T-cell (primary cell): ENCODE measurements around the gene COL10A1. TPM values are rescaled to one million over a fixed set of nuclear protein-coding genes. Genes with fewer than 3 reads are reported as not detected.

Experiments
- ATAC-seq, 4 experiments: fragments of 200-7000 bp in 3 of 4; fragments of 150-1000 bp in 1 of 4; cut with Tn5 transposase; replicated peaks in 1 of 4; 1 replicate in 3 of 4; 2 replicates in 1 of 4; pipeline ENCODE4 v1.10.0; 2021; ENCODE audit warnings: moderate library complexity in 3 of 4, mild to moderate bottlenecking in 2 of 4, moderate number of reproducible peaks in 1 of 4
- CTCF ChIA-PET, 2 donors: fragments of 300-600 bp; sonication (Branson Sonifier 250); formaldehyde crosslinking; loops; one replicate each; lab custom pipeline; 2022; ENCODE audit warnings: antibody characterized with exemption in 2 of 2; lab: Charles Lee
- POLR2A ChIA-PET, 2 donors: fragments of 300-600 bp; sonication (Branson Sonifier 250); formaldehyde crosslinking; loops; one replicate each; lab custom pipeline; 2022; ENCODE audit warnings: antibody characterized with exemption in 2 of 2; lab: Charles Lee
- DNase-seq, 35 experiments: peaks; one replicate each; pipeline versions ENCODE4 v3.0.0 to v3.0.0-alpha.2; 2013 to 2023
- H3K27ac ChIP-seq: one replicate; pipeline ENCODE4 v1.5.1; 2013; ENCODE audit warnings: low read length
- H3K27me3 ChIP-seq, 2 experiments: replicated peaks in 1 of 2; 1 replicate in 1 of 2; 2 replicates in 1 of 2; pipeline versions ENCODE4 v1.6.1 to v1.7.0; 2013; ENCODE audit warnings: low read length in 1 of 2, mixed read lengths in 1 of 2; ENCODE audit not compliant: control insufficient read depth in 2 of 2, insufficient read depth in 2 of 2; ENCODE audit errors: extremely low read depth in 1 of 2
- H3K36me3 ChIP-seq, 2 donors: 1 replicate in 1 of 2; 2 replicates in 1 of 2; pipeline versions ENCODE4 v1.6.1 to v1.7.0; 2013; ENCODE audit warnings: low read length in 1 of 2; ENCODE audit not compliant: control insufficient read depth in 2 of 2, insufficient read depth in 1 of 2; ENCODE audit errors: extremely low read depth in 1 of 2
- H3K4me1 ChIP-seq, 2 experiments: 1 replicate in 1 of 2; 2 replicates in 1 of 2; pipeline versions ENCODE4 v1.6.1 to v1.7.0; 2013; ENCODE audit warnings: low read length in 2 of 2, mixed read lengths in 1 of 2; ENCODE audit not compliant: insufficient read depth in 2 of 2, control insufficient read depth in 1 of 2; ENCODE audit errors: extremely low read depth in 1 of 2
- H3K4me3 ChIP-seq, 2 donors: 1 replicate in 1 of 2; 2 replicates in 1 of 2; pipeline versions ENCODE4 v1.5.1 to v1.7.0; 2013; ENCODE audit warnings: mild to moderate bottlenecking in 2 of 2, low read length in 1 of 2, moderate library complexity in 1 of 2; ENCODE audit not compliant: control insufficient read depth in 1 of 2; ENCODE audit errors: extremely low read depth in 1 of 2
- H3K9me3 ChIP-seq: 2 replicates; pipeline ENCODE4 v1.7.0; 2013
- H3K27ac Mint-ChIP-seq, 2 donors: one replicate each; pipeline ENCODE4 v1.8.0; 2020 to 2021; ENCODE audit warnings: mild to moderate bottlenecking in 2 of 2, mixed read lengths in 2 of 2
- H3K27me3 Mint-ChIP-seq, 2 donors: one replicate each; pipeline ENCODE4 v1.8.0; 2021 to 2022; ENCODE audit warnings: mixed read lengths in 2 of 2
- H3K36me3 Mint-ChIP-seq: one replicate; pipeline ENCODE4 v1.8.0; 2021; ENCODE audit warnings: mixed read lengths
- H3K4me1 Mint-ChIP-seq, 3 donors: one replicate each; pipeline ENCODE4 v1.8.0; 2020 to 2022; ENCODE audit warnings: mixed read lengths in 3 of 3, mild to moderate bottlenecking in 1 of 3
- H3K4me3 Mint-ChIP-seq, 3 donors: one replicate each; pipeline ENCODE4 v1.8.0; 2020 to 2022; ENCODE audit warnings: mild to moderate bottlenecking in 3 of 3, mixed read lengths in 3 of 3, moderate library complexity in 3 of 3
- H3K9me3 Mint-ChIP-seq, 3 donors: one replicate each; pipeline ENCODE4 v1.8.0; 2020 to 2022; ENCODE audit warnings: mixed read lengths in 3 of 3
- WGBS: methylation state at CpG from one replicate; pipeline ENCODE4 v1.1.5; 2013; ENCODE audit warnings: missing lambda C conversion rate; ENCODE audit not compliant: insufficient coverage; 5-methylcytosine and 5-hydroxymethylcytosine counted together
- total RNA-seq, 35 experiments: library from RNA in 6 of 35; stranded (reverse) in 6 of 35; fragments of 120-200 nt in 1 of 35; gene quantifications; one replicate each; pipeline versions ENCODE4 v1.2.1 to v1.2.4 and lab custom pipeline; 2013 to 2026

COL10A1 gene
- total RNA-seq, 5 donors from 2014 or later (not counting 1 experiment from before 2014, with no cell fraction given): not detected

- DNase-seq (no peak), ATAC-seq (no peak)
- Histone ChIP-seq H3K4me3 (no peak overlapping the region), H3K4me1 (no peaks in the 10 kb centered on the region), H3K9me3 (no peaks in the 10 kb centered on the region), H3K36me3 (peaks cover 6 to 65% of the 10 kb centered on the region in 2 donors), H3K27ac (no peak overlapping the region), H3K27me3 (no peaks in the 10 kb centered on the region)
- H3K27ac Mint-ChIP-seq: no peak overlapping the region
- no peaks in the 10 kb centered on the region for H3K27me3 Mint-ChIP-seq
- H3K4me3 Mint-ChIP-seq: no peak overlapping the region
- ChIA-PET CTCF (interaction anchor here in 1 of 2 donors (0.6 to 1.3 kb wide), 2 partner anchors 9 to 12 kb away, joined by 3 to 5 read pairs; no protein-coding TSS in a partner anchor), POLR2A (no interaction called here)
- H3K4me1 Mint-ChIP-seq: peaks cover 3 to 22% (median 8%) of the 10 kb centered on the region in 3 donors
- no peaks in the 10 kb centered on the region for H3K9me3 Mint-ChIP-seq
- H3K36me3 Mint-ChIP-seq: peaks cover 66% of the 10 kb centered on the region
- no CpG with 5 or more reads among the region's 2 CpGs for WGBS
Measured at GRCh38 chr6:116113386-116113785, 12.5 kb downstream of the COL10A1 start.

GRCh38 chr6:116111552-116112528, 14.1 kb downstream of the COL10A1 start:
- POLR2A ChIA-PET: no interaction called here
- ATAC-seq: no peak
- Histone ChIP-seq H3K9me3 (no peaks in the 10 kb centered on the region), H3K36me3 (peaks cover 6 to 68% of the 10 kb centered on the region in 2 donors), H3K27me3 (no peaks in the 10 kb centered on the region), H3K27ac (no peak overlapping the region), H3K4me3 (no peak overlapping the region), H3K4me1 (no peaks in the 10 kb centered on the region)
- H3K27ac Mint-ChIP-seq: no peak overlapping the region
- H3K36me3 Mint-ChIP-seq: peaks cover 70% of the 10 kb centered on the region
- H3K4me1 Mint-ChIP-seq: peaks cover 4 to 24% (median 8%) of the 10 kb centered on the region in 3 donors
- no peaks in the 10 kb centered on the region for H3K27me3 Mint-ChIP-seq
- CTCF ChIA-PET: interaction anchor here (0.9 to 1.4 kb wide), 7 partner anchors 9 to 100 kb away, joined by 3 to 7 read pairs (median 4); partner anchors contain the start of gene NT5DC1 (in 1 of the 2)
- WGBS: 93% methylated on average over 2 of the region's 5 CpGs
- H3K9me3 Mint-ChIP-seq: no peaks in the 10 kb centered on the region
- peak in 5 of 35 experiments; percentile 6 to 31 (median 13) for DNase-seq
- no peak overlapping the region for H3K4me3 Mint-ChIP-seq

- Mint-ChIP-seq H3K36me3 (peaks cover 64% of the 10 kb centered on the region), H3K27me3 (no peaks in the 10 kb centered on the region), H3K4me1 (peaks cover 29 to 55% (median 32%) of the 10 kb centered on the region in 3 donors), H3K9me3 (no peaks in the 10 kb centered on the region), H3K27ac (no peak overlapping the region), H3K4me3 (no peak overlapping the region)
- H3K36me3 ChIP-seq: peaks cover 5 to 55% of the 10 kb centered on the region in 2 donors
- no CpG with 5 or more reads among the region's 1 CpG for WGBS
- no peak overlapping the region for H3K27ac ChIP-seq
- ChIA-PET CTCF (interaction anchor here (0.8 to 1.2 kb wide), 2 partner anchors 13 to 109 kb away, joined by 3 to 4 read pairs; no protein-coding TSS in a partner anchor), POLR2A (no interaction called here)
- ATAC-seq (no peak), DNase-seq (no peak)
- no peaks in the 10 kb centered on the region for H3K27me3 ChIP-seq
- no peak overlapping the region for H3K4me3 ChIP-seq
- H3K9me3 ChIP-seq: no peaks in the 10 kb centered on the region
- H3K4me1 ChIP-seq: no peaks in the 10 kb centered on the region
Measured at GRCh38 chr6:116108836-116109235, 17.1 kb downstream of the COL10A1 start.

- Histone ChIP-seq H3K27ac (no peak overlapping the region), H3K9me3 (no peaks in the 10 kb centered on the region), H3K27me3 (no peaks in the 10 kb centered on the region), H3K4me1 (peaks cover 3 to 17% of the 10 kb centered on the region in 2 experiments), H3K4me3 (no peak overlapping the region), H3K36me3 (peaks cover 0 to 34% of the 10 kb centered on the region in 2 donors)
- no peak for DNase-seq
- H3K9me3 Mint-ChIP-seq: no peaks in the 10 kb centered on the region
- no peak overlapping the region for H3K4me3 Mint-ChIP-seq
- H3K36me3 Mint-ChIP-seq: peaks cover 48% of the 10 kb centered on the region
- WGBS: no CpG with 5 or more reads among the region's 1 CpG
- ChIA-PET CTCF (interaction anchor here (0.6 to 1.1 kb wide), 4 partner anchors 9 to 357 kb away, joined by 3 read pairs; no protein-coding TSS in a partner anchor), POLR2A (no interaction called here)
- no peaks in the 10 kb centered on the region for H3K27me3 Mint-ChIP-seq
- ATAC-seq: no peak
- H3K4me1 Mint-ChIP-seq: peaks cover 53 to 74% (median 54%) of the 10 kb centered on the region in 3 donors
- H3K27ac Mint-ChIP-seq: no peak overlapping the region
Measured at GRCh38 chr6:116106146-116106545, 19.8 kb downstream of the COL10A1 start.

- Mint-ChIP-seq H3K9me3 (no peaks in the 10 kb centered on the region), H3K4me3 (peak overlapping the region; percentile 10 to 28 (median 21)), H3K27ac (no peak overlapping the region), H3K36me3 (peaks cover 39% of the 10 kb centered on the region), H3K27me3 (no peaks in the 10 kb centered on the region), H3K4me1 (peaks cover 55 to 74% (median 58%) of the 10 kb centered on the region in 3 donors)
- peaks cover 0 to 25% of the 10 kb centered on the region in 2 donors for H3K36me3 ChIP-seq
- 100% methylated on average over 1 of the region's 3 CpGs for WGBS
- no peaks in the 10 kb centered on the region for H3K9me3 ChIP-seq
- ATAC-seq (no peak), DNase-seq (no peak)
- no peaks in the 10 kb centered on the region for H3K27me3 ChIP-seq
- POLR2A ChIA-PET: no interaction called here
- H3K27ac ChIP-seq: no peak overlapping the region
- H3K4me3 ChIP-seq: no peak overlapping the region
- H3K4me1 ChIP-seq: peaks cover 4 to 20% of the 10 kb centered on the region in 2 experiments
- CTCF ChIA-PET: interaction anchor here in 1 of 2 donors (0.6 kb wide), 1 partner anchor 8 kb away, joined by 3 read pairs; no protein-coding TSS in a partner anchor
Measured at GRCh38 chr6:116105247-116105646, 20.7 kb downstream of the COL10A1 start.

- Mint-ChIP-seq H3K9me3 (no peaks in the 10 kb centered on the region), H3K4me1 (peaks cover 61 to 77% (median 62%) of the 10 kb centered on the region in 3 donors), H3K4me3 (peak overlapping the region in 2 of 3 donors; percentile 21 to 35), H3K27ac (no peak overlapping the region), H3K36me3 (peaks cover 37% of the 10 kb centered on the region), H3K27me3 (no peaks in the 10 kb centered on the region)
- H3K4me3 ChIP-seq: no peak overlapping the region
- ATAC-seq (no peak), DNase-seq (no peak)
- peaks cover 6 to 20% of the 10 kb centered on the region in 2 experiments for H3K4me1 ChIP-seq
- CTCF ChIA-PET: no interaction called here
- H3K27ac ChIP-seq: no peak overlapping the region
- POLR2A ChIA-PET: no interaction called here
- H3K27me3 ChIP-seq: no peaks in the 10 kb centered on the region
- no peaks in the 10 kb centered on the region for H3K9me3 ChIP-seq
- no CpG with 5 or more reads among the region's 1 CpG for WGBS
- peaks cover 0 to 19% of the 10 kb centered on the region in 2 donors for H3K36me3 ChIP-seq
Measured at GRCh38 chr6:116104636-116105035, 21.3 kb downstream of the COL10A1 start.
